Smooth muscle cell (in vitro differentiated cells): ENCODE measurements around the gene ENTPD5. TPM values are rescaled to one million over a fixed set of nuclear protein-coding genes. Genes with fewer than 3 reads are reported as not detected.

Experiments used
- DNase-seq: peaks from one replicate; lab custom pipeline; 2025; ENCODE audit not compliant: unreplicated experiment; lab: John Stamatoyannopoulos, UW
- H2AFZ ChIP-seq: fragments of 200-600 bp; sonication (generic); 2 replicates; pipeline ENCODE4 v1.6.0; 2016; ENCODE audit warnings: antibody characterized with exemption, low read depth, mild to moderate bottlenecking
- H3F3A ChIP-seq: fragments of 200-600 bp; sonication (generic); 2 replicates; pipeline ENCODE4 v1.6.0; 2017; ENCODE audit warnings: antibody characterized with exemption, low read depth
- H3K27ac ChIP-seq: fragments of 200-600 bp; sonication (generic); 2 replicates; pipeline ENCODE4 v1.5.1; 2016; ENCODE audit warnings: low read depth, mild to moderate bottlenecking
- H3K27me3 ChIP-seq: fragments of 200-600 bp; sonication (generic); 2 replicates; pipeline ENCODE4 v1.6.1; 2016; ENCODE audit warnings: low read depth, mild to moderate bottlenecking
- H3K36me3 ChIP-seq: fragments of 200-600 bp; sonication (generic); 2 replicates; pipeline ENCODE4 v1.5.1; 2016; ENCODE audit warnings: low read depth
- H3K4me1 ChIP-seq: fragments of 200-600 bp; sonication (generic); 2 replicates; pipeline ENCODE4 v1.5.1; 2016; ENCODE audit warnings: low read depth
- H3K4me2 ChIP-seq: fragments of 200-600 bp; sonication (generic); 2 replicates; pipeline ENCODE4 v1.6.0; 2016; ENCODE audit warnings: mild to moderate bottlenecking
- H3K4me3 ChIP-seq: fragments of 200-600 bp; sonication (generic); 2 replicates; pipeline ENCODE4 v1.5.1; 2016; ENCODE audit warnings: mild to moderate bottlenecking
- H3K79me2 ChIP-seq: fragments of 200-600 bp; sonication (generic); 2 replicates; pipeline ENCODE4 v1.6.0; 2016; ENCODE audit warnings: low read depth, mild to moderate bottlenecking
- H3K9ac ChIP-seq: fragments of 200-600 bp; sonication (generic); 2 replicates; pipeline ENCODE4 v1.6.0; 2016; ENCODE audit warnings: low read depth
- H3K9me3 ChIP-seq: fragments of 200-600 bp; sonication (generic); replicated peaks from 2 replicates; pipeline ENCODE4 v1.5.1; 2016; ENCODE audit warnings: low read depth
- H4K20me1 ChIP-seq: fragments of 200-600 bp; sonication (generic); 2 replicates; pipeline ENCODE4 v1.6.0; 2016; ENCODE audit warnings: low read depth
- CTCF ChIP-seq: fragments of 200-600 bp; sonication (generic); IDR thresholded peaks from 2 replicates; pipeline ENCODE4 v1.5.1; 2017; ENCODE audit warnings: borderline replicate concordance, mild to moderate bottlenecking, antibody characterized with exemption; ENCODE audit not compliant: insufficient read depth, poor library complexity, severe bottlenecking
- WGBS: methylation state at CpG from one replicate; pipeline ENCODE4 v1.1.7; 2016; ENCODE audit warnings: low lambda C conversion rate; 5-methylcytosine and 5-hydroxymethylcytosine counted together
- polyA plus RNA-seq: library from polyadenylated mRNA; unstranded; fragments of >200 nt; fragmentation: Nextera tagmentation; extraction: Ambion mirVana; gene quantifications from 2 replicates; pipeline ENCODE4 v1.2.1, GENCODE V29; 2016
- total RNA-seq: library from RNA; depleted of rRNA; stranded (reverse); fragments of >200 nt; gene quantifications from 2 replicates; pipeline ENCODE4 v1.2.3, GENCODE V29; 2014

The ENTPD5 gene, protein sequence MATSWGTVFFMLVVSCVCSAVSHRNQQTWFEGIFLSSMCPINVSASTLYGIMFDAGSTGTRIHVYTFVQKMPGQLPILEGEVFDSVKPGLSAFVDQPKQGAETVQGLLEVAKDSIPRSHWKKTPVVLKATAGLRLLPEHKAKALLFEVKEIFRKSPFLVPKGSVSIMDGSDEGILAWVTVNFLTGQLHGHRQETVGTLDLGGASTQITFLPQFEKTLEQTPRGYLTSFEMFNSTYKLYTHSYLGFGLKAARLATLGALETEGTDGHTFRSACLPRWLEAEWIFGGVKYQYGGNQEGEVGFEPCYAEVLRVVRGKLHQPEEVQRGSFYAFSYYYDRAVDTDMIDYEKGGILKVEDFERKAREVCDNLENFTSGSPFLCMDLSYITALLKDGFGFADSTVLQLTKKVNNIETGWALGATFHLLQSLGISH
- total RNA-seq: 9.1 and 9.9 TPM in 2 replicates
- 8.1 and 9.8 TPM in 2 replicates for polyA plus RNA-seq

GRCh38 chr14:74018586-74019407 lies at the start of gene ENTPD5, which contains the start of gene BBOF1:
ENTPD5 (minus strand) TSS chr14:74019288; CDS start chr14:73988102, 31,186 bp downstream.
BBOF1 (plus strand) TSS chr14:74019349; CDS start chr14:74019479, 130 bp downstream.
- H3K27ac ChIP-seq: peak within 1 kb of the TSS; percentile 92
- under 1% methylated on average over 74 of the region's 93 CpGs for WGBS

DNA sequence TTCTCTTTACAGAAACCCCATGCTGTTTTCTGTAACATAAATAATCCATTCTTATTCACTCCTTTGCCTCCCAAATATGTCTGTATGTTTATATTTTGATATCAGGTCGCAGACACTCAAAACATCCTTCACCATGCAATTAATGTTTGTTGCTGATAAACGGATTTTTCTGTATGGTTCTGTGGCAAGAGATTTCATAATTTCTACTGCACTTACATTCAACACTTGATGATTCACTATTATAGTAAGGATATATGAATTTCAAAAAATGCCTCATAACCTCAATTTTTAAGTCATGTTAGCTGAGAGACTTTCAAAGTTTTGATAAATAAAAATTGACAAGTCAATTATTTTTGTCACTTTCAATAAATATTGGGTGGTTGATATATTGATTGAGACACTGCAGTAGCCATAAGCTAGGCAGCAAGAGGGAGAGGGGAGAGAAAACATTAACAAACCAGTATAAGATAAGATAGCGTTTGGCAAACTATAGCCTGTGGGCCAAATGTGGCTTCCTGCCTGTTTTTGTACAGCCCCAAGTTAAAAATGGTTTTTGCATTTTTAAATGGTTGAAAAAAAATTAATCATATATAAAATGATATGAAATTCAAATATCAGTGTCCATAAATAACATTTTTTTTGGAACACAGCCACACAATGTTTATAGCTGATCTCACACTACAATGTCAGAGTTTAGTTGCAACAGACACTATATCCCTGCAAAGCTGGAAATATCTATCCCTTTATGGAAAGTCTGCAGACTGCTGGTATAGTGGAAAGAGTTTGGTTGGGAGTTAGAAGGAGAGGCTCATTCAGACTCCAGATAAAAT lies 46.9 kb upstream of the ENTPD5 start:
- no peak for DNase-seq
- Histone ChIP-seq H3K36me3 (no peaks in the 10 kb centered on the region), H3K9me3 (no peaks in the 10 kb centered on the region), H3K79me2 (no peaks in the 10 kb centered on the region), H3K9ac (no peak overlapping the region), H3K4me3 (no peak overlapping the region), H3K4me1 (no peaks in the 10 kb centered on the region), H4K20me1 (no peaks in the 10 kb centered on the region), H3K27ac (peak overlapping the region; percentile 11), H3K27me3 (no peaks in the 10 kb centered on the region), H3F3A (no peaks in the 10 kb centered on the region), H2AFZ (no peak overlapping the region), H3K4me2 (no peak overlapping the region)
- WGBS: 57% methylated on average over 3 of the region's 3 CpGs
- no peak for TF ChIP-seq CTCF

More at GRCh38 chr14:74018586-74019407, at the start of gene ENTPD5, which contains the start of gene BBOF1:
- Histone ChIP-seq H3K9ac (peak within 1 kb of the TSS; percentile 95), H3K9me3 (no peaks in the 10 kb centered on the region), H3K36me3 (no peaks in the 10 kb centered on the region), H3K4me1 (no peaks in the 10 kb centered on the region), H3F3A (peaks cover 3% of the 10 kb centered on the region), H3K79me2 (no peaks in the 10 kb centered on the region), H4K20me1 (no peaks in the 10 kb centered on the region), H3K4me3 (peak within 1 kb of the TSS; percentile 83), H3K4me2 (peak within 1 kb of the TSS; percentile 91), H2AFZ (peak within 1 kb of the TSS; percentile 95), H3K27me3 (no peaks in the 10 kb centered on the region)
- TF ChIP-seq CTCF: no peak
- DNase-seq: peak; percentile 54

DNA sequence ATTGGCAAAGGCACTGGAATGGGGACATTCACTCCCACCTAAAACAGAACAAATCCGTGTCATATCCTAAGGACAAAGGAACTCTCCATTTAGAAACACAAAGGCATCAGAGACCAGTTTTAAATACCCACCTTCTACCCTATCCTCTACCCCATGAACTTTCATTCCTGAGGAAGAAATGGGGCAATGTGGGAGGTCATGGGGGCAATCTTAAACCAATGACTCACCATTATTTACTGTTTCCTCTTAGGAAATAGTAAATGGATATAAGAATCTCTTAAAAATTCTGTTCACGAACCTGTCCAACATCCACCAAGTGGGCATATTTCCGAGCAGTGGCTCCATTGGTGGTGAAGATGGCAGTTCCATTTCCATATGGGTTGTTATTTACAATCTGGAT lies 45.8 kb upstream of the ENTPD5 start:
- Histone ChIP-seq H3K27ac (no peak overlapping the region), H3K79me2 (no peaks in the 10 kb centered on the region), H3K4me3 (no peak overlapping the region), H2AFZ (no peak overlapping the region), H3K9me3 (no peaks in the 10 kb centered on the region), H3K9ac (no peak overlapping the region), H3K27me3 (no peaks in the 10 kb centered on the region), H3K36me3 (no peaks in the 10 kb centered on the region), H3F3A (no peaks in the 10 kb centered on the region), H4K20me1 (no peaks in the 10 kb centered on the region), H3K4me2 (no peak overlapping the region), H3K4me1 (no peaks in the 10 kb centered on the region)
- no peak for DNase-seq
- 89% methylated on average over 3 of the region's 3 CpGs for WGBS
- TF ChIP-seq CTCF: no peak
